ENCODE data around the gene SPINK2. TPM values are rescaled to one million over a fixed set of nuclear protein-coding genes. Genes with fewer than 3 reads are reported as not detected.

SPINK2 gene, protein sequence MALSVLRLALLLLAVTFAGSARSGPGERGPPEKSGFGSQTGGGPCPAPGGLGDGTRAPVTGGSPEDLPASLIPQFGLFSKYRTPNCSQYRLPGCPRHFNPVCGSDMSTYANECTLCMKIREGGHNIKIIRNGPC
- 0.35 TPM for total RNA-seq

DNA sequence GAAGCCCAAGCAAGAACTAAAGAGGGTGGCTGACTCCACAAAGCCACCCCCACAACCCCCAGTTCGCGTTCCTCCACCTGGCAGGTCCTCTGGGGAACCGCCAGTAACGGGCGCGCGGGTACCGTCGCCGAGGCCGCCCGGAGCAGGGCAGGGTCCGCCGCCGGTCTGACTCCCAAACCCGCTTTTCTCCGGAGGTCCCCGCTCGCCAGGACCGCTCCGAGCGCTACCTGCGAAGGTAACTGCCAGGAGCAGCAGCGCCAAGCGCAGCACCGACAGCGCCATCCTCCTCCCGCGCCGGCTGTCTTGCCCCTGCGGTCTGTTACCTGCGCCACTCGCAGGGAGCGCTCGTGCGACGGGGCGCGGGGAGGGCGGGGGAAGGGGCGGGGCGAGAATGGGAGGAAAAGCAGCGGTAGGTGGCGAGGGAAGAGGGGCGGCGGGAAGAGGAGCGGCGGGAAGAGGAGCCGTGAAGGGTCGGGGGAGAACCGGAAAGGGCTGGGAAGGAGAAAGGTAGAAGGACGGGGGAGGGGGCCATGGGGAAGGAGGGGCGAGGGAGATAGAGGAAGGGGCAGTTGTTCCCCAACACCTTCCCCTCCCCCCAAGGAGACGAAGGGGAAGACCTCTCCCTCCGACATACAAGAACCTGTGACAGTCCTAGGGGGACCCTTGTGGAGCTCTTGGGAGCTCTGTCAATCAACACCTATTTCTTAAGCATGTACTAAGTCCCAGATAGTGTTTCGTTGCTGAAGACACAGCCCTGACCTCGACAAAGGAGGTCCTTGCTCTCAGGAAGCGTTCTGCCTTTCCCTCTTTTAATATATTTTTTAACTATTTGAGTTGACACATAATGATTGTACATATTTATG lies at the start of gene SPINK2:
Gene SPINK2, minus strand, starts transcription at position 321 of the 863 bp plus-strand sequence. Its CDS starts 39 bp downstream, at position 282.

Small RNA genes within 50 kb of the gene (small RNA-seq; reads per million reads assigned to genes)
- gene RF00017 (ENCODE audit: low replicate concordance) (not detected), gene RF00019 (ENCODE audit: low replicate concordance) (not detected), gene RN7SL357P (ENCODE audit: low replicate concordance) (not detected), gene RN7SL492P (ENCODE audit: low replicate concordance) (not detected)

Other genes with a start within 250 kb of the SPINK2 start
- gene HOPX, start 140.4 kb downstream of the SPINK2 start, total RNA-seq = 25.7 TPM
- gene REST, start 86.2 kb upstream of the SPINK2 start, total RNA-seq = 68.0 TPM
- 22.0 TPM for gene NOA1, start 155.9 kb upstream of the SPINK2 start, total RNA-seq
- 90.4 TPM for gene POLR2B, start 157.2 kb upstream of the SPINK2 start, total RNA-seq